ENCODE results near the gene FAM186B.

DNA sequence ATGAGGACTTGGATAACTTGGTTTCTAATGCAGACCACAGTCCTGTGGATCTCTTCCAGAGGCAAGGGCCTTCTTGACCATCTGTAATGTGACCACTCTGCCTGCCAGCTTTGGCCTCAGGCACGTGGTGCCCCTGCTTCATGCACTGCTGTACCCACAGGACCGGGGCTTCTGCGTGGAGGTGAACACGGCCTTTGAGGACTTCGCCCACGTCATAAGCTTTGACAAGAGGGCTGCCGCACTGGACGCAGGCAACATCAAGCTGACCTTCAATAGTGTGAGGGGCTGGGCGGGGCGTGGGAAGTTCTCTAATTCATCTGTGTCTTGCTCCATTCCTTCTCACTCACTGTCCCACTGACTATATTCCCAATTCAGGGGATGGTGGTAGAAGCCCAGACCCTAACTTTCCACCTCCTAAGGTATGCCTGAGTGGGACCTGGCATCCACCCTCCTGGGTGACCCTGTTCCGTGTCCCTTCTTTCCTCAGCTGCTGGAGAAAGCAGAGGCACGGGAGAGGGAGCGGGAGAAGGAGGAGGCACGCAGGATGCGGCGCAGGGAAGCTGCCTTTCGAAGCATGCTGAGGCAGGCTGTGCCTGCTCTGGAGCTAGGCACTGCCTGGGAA, 36.4 kb upstream of the FAM186B start:
- TF ChIP-seq ZNF121 (tag by site-specific recombination; IDR thresholded peaks at IDR 0.05) (no peak), YY1 (tag by site-specific recombination; IDR thresholded peaks at IDR 0.05) (no peak), ZNF670 (tag by site-specific recombination; IDR thresholded peaks at IDR 0.05; ENCODE audit: low read depth) (no peak), KLF8 (tag by site-specific recombination; IDR thresholded peaks at IDR 0.05) (no peak), ZNF514 (tag by site-specific recombination; IDR thresholded peaks at IDR 0.05) (no peak), HOXD13 (CRISPR knock-in tag; IDR thresholded peaks at IDR 0.05; ENCODE audit: borderline replicate concordance) (no peak), KLF1 (tag by site-specific recombination; IDR thresholded peaks at IDR 0.05) (no peak)
- TF ChIP-seq, protein P1, sequence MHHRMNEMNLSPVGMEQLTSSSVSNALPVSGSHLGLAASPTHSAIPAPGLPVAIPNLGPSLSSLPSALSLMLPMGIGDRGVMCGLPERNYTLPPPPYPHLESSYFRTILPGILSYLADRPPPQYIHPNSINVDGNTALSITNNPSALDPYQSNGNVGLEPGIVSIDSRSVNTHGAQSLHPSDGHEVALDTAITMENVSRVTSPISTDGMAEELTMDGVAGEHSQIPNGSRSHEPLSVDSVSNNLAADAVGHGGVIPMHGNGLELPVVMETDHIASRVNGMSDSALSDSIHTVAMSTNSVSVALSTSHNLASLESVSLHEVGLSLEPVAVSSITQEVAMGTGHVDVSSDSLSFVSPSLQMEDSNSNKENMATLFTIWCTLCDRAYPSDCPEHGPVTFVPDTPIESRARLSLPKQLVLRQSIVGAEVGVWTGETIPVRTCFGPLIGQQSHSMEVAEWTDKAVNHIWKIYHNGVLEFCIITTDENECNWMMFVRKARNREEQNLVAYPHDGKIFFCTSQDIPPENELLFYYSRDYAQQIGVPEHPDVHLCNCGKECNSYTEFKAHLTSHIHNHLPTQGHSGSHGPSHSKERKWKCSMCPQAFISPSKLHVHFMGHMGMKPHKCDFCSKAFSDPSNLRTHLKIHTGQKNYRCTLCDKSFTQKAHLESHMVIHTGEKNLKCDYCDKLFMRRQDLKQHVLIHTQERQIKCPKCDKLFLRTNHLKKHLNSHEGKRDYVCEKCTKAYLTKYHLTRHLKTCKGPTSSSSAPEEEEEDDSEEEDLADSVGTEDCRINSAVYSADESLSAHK (tag by site-specific recombination; IDR thresholded peaks at IDR 0.05): no peak
- TF ChIP-seq, protein P2, sequence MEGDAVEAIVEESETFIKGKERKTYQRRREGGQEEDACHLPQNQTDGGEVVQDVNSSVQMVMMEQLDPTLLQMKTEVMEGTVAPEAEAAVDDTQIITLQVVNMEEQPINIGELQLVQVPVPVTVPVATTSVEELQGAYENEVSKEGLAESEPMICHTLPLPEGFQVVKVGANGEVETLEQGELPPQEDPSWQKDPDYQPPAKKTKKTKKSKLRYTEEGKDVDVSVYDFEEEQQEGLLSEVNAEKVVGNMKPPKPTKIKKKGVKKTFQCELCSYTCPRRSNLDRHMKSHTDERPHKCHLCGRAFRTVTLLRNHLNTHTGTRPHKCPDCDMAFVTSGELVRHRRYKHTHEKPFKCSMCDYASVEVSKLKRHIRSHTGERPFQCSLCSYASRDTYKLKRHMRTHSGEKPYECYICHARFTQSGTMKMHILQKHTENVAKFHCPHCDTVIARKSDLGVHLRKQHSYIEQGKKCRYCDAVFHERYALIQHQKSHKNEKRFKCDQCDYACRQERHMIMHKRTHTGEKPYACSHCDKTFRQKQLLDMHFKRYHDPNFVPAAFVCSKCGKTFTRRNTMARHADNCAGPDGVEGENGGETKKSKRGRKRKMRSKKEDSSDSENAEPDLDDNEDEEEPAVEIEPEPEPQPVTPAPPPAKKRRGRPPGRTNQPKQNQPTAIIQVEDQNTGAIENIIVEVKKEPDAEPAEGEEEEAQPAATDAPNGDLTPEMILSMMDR (tag by site-specific recombination; IDR thresholded peaks at IDR 0.05): no peak
- TF ChIP-seq, protein P3, sequence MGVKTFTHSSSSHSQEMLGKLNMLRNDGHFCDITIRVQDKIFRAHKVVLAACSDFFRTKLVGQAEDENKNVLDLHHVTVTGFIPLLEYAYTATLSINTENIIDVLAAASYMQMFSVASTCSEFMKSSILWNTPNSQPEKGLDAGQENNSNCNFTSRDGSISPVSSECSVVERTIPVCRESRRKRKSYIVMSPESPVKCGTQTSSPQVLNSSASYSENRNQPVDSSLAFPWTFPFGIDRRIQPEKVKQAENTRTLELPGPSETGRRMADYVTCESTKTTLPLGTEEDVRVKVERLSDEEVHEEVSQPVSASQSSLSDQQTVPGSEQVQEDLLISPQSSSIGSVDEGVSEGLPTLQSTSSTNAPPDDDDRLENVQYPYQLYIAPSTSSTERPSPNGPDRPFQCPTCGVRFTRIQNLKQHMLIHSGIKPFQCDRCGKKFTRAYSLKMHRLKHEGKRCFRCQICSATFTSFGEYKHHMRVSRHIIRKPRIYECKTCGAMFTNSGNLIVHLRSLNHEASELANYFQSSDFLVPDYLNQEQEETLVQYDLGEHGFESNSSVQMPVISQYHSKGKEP (tag by site-specific recombination; IDR thresholded peaks at IDR 0.05): no peak

All from HEK293 (cell line).